ENCODE data around the gene FHOD3.

- TF ChIP-seq CTCF (IDR thresholded peaks at IDR 0.05) (no peak), POLR2A (IDR thresholded peaks at IDR 0.05) (no peak)
These were observed 225.0 kb downstream of the FHOD3 start for GRCh38 chr18:36522509-36522908.

All from uterus (tissue), 2 donors.